A673 (cell line): ENCODE results near the gene ZBTB33.

Experiments
- CTCF ChIP-seq: fragments of 300-800, 200-600 bp; sonication (generic); conservative IDR thresholded peaks from 2 replicates; pipeline ENCODE4 v1.5.1; 2017; ENCODE audit warnings: low read depth, mild to moderate bottlenecking, antibody characterized with exemption, low read length, moderate library complexity, mixed read lengths
- EZH2 ChIP-seq: fragments of 200-600 bp; sonication (generic); IDR thresholded peaks from 2 replicates; pipeline ENCODE4 v1.6.1; 2017; ENCODE audit warnings: borderline replicate concordance, low read depth, mild to moderate bottlenecking, mixed read lengths, antibody characterized with exemption, low read length; ENCODE audit not compliant: poor library complexity, severe bottlenecking

- TF ChIP-seq CTCF (no peak), EZH2 (no peak)
Measured at GRCh38 chrX:120274145-120274544, 23.5 kb downstream of the ZBTB33 start.
